Measurements from ENCODE around the gene CCDC141.

The CCDC141 gene

DNA sequence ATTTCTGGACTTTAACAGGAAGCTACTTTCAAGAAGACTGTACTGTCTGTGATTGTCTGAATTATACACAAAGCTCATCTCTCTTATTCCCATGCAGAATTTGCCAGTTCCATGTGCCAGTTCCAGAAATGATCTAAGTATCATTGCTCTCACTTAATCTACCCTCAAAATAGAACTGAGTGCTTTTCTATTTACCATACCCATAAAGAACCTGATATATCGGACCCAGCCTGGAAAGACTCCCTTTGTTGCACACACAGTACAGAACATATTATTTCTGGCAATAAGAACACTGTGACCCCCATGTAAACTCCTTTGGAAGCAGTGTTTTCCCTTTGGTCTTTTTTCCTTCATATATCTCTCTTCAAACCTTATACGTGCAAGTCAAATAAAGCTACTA, 140.4 kb downstream of the CCDC141 start:
- DNase-seq = no peak

DNA sequence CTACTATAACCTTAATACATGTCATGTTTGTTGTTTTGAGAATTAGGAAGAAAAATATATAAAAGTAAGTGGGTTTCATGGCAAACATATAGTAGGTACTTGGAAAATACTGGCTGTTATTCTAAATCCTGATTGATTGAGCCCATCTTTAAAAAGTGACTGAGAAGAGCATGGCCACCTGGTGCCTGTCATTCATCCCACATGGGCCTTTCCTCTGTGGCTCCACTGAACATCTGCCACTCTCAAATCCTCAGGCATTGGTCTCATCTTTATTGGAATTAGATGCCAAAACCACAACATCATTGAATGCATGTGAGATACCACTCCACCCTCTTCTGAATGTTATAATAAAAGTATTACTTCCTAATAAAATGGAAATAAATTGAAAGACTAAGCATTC, 141.1 kb downstream of the CCDC141 start:
- DNase-seq = no peak

DNA sequence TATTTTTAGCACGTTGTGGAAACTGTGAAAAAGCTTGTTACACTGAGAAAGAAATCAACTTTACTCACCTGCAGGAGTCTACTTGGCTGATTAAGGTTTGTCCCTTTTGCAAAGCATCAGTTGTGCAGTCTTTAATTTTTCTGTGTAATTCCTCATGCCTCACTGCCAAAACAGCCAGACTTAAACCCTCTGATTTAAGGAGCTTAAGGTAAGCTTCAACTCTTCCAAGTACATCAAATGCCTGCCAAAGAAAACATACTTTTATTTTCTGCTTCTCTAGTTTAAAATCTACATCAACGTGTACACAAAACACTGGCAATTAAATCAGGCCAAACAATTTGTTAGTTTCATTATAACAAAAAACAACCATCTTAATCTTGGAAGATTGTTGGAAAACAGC, 144.7 kb downstream of the CCDC141 start:
- no peak for DNase-seq

DNA sequence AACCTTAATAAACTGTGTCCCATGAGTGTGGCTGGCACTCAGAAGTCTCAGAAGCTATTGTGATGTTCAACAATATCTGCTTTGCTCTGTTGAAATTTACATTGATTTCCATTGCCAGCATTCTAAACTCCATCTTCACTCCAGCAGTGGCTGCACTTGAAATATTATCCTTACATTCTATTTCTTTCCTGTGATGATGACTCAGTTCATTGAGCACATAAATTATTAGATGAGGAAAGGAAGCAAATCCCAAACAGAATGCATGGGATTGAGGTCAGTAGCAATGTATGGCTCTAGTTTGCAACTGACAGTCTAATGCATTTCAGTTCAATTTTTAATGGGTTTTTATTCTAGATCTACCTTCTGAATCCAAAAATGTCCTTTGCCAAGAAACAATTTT, 150.3 kb downstream of the CCDC141 start:
- no peak for DNase-seq

DNA sequence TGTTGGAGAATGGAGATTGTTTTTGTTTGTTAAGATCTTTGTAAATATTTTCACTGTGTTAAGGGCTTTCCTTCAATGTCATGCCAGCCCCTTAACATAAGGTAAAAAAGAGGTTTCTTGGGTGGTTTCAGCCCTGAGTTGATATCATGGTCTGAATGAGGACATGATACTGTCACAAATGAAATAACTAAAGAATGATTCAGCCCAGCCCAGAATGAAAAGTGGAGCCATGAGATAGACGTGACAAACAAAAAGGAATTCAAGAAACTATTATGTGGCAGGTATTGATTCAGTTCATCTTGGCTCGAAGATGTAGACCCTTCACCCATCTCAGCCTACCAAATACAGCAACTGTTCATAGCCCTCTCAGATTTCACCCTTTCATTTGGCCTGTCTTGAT, 154.1 kb downstream of the CCDC141 start:
- DNase-seq = no peak

DNA sequence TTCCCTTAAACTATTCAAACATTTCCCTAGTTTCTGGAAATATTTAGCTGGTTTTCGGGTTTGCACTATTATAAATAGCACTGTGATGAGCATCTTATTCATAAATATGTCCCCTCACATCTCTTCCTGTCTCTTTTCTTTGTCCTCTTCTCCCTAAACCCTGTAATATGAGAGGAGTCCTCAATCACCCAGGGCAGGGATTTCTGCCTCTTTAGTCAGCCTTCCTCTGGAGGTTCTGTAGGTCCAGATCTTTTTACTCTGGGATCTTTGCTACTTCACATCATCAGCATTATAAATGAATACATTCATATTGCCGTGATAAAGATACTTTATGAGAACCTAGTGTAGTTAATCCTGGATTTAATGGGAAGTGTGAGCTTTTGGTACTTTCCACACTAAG, 154.8 kb downstream of the CCDC141 start:
- DNase-seq = no peak

DNA sequence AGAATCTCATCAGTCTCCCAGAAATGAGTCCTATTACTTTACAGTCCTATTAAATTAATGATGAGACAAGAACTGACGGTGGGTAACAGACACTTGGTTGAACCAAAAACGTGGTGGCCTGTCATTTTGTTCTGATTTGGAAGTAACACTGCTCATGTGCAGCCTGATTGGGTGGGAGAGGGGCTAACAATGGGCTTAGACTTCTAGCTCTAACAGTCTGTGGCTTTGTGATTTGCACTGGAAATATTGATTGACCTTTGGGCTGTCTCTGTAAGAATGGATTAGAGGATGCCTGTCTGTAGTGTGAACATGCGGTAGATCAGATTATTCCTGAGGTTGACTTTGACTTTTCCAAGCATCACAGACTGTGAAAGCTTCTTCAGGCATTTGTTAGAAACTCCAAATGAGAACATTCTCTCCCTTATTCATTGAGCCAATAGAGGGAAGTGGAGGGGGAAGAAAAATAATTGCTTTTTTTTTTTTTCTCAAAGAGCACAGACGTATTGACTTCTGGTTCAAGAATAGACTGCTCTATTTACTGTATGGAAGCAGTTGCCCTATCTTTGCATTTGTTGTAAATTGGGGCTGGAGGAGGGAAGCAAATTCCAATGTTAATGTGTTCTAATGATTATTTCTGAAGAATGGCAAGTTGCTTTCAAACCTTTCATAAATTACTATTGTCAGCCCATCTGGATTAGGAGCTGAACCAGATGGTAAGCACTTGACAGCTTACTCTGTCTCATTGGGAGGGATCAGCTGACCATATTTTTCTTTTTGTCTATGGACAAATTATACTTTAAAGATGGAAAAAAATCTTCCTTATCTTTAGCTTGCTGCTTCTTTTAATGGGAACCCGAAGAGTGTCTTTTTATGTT, 156.9 kb downstream of the CCDC141 start:
- no peak for DNase-seq

DNA sequence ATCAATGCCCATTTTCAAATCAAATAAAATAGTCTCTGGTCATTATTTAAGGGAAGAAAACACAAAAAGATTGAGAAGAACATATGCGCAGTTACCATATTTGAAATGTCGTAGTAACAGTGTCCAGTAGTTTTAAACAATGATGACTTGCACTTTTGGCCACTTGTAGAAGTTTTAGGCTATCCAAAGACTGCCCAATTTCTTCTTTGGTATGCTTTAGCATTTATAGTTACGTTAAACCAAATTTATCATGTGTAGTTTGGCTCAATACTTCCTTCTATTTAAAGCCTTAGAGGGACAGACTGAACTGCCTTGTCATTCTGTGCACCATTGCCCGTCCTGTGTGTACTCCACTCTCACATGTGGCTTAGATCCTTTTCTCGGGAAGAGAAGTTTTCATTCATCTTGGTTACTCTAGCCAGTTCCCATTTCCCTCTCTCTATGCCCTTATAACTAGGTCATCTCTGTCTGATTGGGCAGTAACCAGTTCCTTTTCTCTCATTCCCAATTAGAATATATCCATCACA, 157.9 kb downstream of the CCDC141 start:
- no peak for DNase-seq

DNA sequence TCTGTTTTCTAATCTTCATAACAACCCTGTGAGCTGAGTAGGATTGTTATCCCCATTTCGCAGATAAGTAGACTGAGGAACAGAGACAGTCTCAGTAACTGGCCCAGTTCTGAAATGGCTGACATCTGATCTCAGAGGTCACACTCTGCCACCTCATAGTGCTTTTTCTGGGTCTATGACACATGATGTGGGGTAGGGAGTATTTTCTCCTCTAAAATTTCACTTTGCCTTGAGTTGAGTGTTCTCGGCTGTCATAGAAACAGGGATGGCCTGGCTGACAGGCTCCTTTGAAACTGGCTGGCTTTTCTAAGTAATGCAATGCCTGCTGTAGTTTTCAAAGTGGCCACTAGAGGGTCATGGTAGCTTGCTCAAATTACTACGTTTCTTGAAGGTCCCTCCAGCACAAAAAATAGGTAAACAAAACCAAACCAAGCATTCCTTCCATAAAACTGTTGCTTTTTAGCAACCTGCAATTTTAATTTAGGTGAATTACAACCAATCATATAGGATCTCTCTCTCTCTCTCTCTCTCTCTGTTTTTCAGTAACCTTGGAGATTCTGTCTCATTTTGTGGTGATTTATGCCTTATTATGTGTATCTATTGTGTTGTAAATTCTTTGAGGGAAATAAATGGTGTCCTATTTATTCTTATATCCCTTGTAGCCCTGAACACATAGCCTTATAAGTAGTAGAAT, 158.5 kb downstream of the CCDC141 start:
- peak; percentile 75 for DNase-seq

DNA sequence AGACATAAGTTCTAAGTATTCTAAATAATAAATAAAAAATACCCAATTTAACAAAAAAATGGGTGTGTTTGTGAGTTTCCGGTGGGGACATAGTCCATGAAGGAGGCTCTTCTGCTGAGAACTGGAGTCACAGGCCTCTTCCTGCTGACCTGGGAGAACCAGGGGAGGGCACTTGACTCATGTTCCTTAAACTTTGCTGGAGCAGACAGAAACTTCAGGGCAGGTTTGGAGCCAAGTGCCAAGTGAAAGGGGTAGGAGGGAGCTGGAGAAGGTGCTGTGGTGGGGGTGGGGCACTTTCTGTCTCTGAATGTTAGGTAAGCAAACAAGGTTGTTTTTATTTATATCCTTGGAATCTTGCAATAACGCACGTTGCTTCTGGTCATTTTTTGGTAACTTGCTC, 163.9 kb downstream of the CCDC141 start:
- DNase-seq = no peak

DNA sequence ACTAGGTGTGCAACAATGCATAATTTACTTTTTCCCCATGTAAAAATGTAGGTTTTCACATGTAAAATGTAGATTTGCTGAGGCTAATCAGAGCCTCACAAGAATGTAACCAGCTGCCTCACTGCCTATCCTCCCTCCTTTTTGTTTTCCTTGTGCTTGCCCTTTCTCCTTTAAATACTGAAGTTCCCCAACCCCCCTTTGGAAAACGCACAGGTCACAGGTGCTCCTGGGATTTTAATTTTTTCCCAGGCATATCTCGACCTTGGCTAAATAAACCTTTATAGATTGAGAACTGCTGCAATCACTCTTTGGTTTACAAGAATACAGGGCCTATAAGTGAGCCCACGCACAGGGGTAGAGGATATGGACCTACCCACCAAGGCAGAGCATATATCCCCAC, 165.5 kb downstream of the CCDC141 start:
- DNase-seq = no peak

DNA sequence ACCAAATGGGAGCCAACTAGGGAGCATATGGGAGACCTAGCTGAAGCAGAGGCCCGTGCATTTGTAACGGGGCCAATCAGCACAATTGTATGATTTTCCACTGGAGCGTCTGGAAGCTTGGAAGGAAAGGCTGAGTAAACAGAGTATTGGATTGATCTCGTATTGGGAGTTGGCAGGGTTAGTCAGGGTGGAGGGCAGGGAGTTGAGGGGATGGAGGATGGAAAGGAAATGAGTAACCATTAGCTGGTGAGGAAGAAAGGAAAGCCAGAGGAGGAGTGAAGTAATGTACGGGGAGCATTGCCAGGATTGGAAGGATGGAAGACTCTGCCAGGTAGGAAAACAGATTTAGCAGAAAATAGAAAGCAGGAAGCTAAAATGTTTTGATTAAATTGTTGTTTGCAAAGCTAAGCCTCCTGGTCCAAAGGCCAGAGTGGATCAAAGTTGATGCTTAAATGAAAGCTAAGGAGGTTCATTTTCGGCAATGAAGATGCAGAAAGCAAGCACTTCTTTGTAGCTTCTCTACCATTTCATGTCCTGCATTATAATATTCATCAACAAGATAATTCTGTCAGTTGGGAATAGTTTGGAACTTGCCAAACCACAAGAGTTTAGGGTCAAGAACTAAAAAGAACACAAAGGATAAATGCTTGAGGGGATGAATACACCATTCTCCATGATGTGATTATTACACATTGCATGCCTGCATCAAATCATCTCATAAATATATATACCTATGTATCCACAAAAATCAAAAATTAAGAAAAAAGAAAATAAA, 167.1 kb downstream of the CCDC141 start:
- no peak for DNase-seq

DNA sequence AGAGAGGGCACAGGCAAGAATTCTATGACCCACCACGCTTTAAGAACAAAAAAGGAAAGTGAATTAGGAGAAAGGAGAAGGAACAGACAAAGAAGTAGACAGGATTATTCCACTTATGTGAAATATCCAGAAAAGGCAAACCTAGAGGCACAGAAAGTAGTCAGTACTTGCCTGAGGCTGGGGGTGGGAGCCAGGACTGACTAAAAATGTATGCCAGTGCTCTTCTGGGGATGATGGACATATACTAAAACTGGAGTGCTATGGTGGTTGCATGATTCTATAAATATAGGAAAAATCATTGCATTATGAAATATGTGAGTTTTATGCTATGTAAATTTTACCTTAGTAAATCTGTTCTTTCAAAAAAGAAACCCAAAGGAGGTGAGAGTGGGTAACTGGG, 168.9 kb downstream of the CCDC141 start:
- no peak for DNase-seq

DNA sequence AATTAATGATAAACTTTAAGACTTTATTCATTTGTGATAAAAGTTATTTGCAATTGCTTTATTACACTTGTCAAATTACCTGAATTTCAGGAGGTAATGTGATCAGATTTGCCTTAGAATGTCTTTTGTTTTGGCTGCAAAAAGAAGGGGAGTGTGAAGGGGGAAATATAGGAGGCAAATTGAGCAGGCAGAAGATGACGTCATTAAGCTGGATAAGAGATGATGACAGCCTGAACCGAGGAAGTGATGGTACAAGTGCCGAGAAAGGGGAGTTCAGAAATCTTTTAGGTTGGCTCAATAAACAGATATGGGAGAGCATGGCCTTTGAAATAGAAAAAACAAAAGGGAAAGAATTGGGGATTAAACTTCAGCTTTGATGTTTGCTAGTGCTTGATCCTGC, 169.7 kb downstream of the CCDC141 start:
- DNase-seq = no peak

DNA sequence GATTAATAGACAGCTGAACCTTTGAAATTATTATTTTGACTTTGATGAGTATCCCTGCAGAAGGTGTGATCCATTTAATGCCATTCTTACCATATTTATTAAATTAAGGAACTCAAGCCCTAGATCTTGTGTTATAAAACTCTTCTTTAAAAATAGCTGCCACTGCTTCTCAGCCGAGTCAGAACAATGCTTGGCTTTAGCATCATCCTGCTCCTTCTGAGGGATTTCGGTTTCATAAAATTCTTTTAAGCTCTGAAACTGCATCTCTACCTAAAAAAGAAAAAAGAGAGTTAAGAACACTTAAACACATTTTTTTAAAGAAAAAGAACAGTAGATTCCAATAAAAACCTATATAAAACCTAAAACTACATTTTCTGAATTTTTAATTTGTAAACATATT, 172.1 kb downstream of the CCDC141 start:
- no peak for DNase-seq

DNA sequence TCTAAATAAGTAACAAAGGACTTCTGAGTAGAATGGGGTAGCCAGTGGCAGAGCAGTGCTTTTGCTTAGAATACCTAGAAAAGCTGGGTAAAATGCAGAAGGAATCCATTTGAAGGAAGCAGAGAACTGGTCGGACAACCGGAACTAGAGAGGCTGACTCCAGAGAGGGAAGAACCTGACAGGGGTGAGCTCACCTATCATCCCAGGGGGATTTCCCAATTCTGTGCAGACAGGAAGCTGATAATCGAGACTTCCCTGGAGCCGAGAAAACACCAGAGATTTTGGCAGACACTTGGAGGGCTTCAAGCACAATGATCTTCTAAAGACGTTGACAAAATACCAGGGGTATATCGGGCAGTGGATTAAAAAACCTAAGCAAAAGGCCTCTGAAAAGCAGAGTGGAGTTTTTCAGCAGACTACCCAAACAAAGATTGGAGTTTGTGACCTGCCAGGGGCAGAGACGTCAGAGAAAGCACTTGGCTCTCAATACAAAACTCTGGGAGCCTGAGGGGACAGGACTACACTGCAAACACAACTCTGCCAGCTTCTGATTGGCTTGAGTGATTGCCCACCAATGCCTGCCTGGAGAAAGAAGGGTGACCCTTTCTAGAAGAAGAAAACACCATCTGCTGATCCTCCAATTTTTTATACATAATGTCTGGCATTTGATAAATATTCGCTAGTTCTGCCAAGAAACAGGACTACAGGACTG, 175.3 kb downstream of the CCDC141 start:
- no peak for DNase-seq

DNA sequence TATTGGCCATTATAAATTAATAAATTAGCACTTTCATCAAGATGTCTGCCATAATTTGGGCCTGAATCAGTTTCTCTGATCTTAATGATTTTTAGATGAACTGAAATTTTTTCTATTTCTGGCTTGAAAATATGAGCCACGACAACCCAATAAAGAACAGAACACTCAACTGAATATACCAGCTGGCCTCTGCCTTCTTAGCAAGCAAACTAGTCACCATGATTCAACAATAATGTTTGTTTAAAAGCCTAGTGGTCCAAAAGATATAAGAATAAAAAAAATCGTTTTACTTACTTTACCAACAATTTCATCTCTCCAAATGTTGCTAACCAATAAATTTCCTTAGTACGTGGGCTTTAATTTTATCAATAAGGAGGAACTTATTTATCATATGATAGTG, 176.0 kb downstream of the CCDC141 start:
- DNase-seq = no peak

DNA sequence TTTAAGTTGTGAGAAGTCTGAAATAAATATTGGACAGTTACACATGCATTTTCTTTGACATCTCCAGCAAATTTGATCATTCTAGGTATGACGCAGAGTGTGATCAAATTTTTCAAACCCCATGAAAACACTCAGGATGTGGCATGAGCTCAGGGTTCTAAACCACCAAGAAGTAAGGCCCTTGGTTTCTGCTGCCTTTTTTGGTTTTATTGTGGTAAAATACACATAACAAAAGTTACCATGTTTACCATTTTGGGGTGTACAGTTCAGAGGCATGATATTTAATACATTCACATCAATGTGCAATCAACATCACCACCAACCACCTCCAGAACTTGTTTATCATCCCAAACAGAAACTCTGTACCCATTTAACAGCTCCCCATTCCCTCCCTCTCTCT, 178.4 kb downstream of the CCDC141 start:
- no peak for DNase-seq

DNA sequence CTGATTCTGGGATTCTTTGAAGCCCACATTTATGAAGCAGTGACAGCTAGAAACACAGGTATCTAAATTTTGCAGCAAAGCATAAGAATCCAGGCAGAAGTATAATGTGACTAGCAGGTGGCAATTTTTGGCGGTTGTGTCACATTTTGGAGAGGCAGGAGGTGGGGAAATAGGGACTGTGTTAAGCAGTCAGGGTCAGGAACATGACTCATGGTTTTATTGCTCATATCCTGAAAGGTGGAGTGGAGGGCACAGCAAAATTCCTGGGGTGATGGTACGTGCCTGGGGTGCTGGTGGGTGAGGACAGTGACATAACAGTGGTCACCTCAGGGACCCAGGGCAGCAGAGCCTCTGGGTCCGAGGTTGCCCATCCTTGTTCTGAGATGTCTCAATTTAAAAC, 179.2 kb downstream of the CCDC141 start:
- no peak for DNase-seq

DNA sequence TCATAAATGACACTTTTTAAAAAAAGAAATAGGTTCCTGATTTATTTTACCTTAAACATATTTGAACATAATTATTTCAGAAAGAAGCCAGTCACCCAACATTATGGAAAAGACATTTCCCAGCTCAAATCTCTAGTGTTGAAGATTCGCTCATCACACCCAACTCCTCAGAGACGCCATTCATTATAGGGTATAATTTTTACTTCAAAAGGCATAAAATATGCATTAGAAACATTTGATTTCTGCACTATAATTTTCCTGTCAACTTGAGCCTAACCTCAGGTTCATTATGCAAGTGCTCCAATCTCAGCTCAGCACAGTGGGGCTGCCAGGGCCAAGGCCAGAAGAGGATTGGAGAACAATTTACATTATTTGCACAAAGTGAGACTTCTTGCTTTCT, 183.9 kb downstream of the CCDC141 start:
- no peak for DNase-seq

DNA sequence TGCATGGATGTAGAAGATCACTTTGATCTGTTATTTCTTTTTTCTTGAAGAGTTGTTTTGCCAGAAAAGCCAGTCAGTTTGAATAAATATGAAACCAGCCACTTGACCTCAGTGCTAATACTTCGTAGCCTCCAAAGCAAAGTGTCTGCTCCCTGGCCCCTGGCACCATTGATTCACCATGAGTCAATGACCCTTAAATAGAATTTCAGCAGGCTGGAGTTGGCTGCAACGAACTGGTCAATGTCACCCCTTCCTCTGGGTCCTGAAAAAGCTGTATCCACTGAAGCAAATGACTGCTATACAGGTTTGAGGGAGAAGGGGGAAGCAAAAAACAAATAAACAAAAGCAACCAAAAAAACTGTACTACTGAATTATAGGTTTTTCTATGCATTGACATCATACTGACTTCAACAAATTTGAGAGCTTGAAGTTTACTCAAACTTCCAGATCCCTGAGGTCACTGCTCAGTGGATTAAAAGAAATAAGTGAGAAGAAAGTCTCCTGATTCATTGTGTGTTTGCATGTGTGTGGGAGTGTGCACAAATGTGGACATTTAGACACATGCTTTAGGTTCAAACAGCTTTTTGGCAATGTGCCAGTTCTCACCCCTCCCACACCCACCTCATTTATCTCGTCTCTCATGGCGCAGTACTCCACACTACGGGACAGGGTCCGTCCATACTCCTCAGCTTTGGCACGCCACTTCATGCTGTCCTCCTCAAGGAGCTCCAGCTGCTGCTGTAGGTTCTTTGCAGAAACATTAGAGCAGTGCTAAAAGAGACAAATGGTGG, 184.6 kb downstream of the CCDC141 start:
- DNase-seq = no peak

All from activated CD4-positive, alpha-beta T cell treated with anti-CD3 and anti-CD28 coated beads for 48 hours (primary cell).